ENCODE results near the gene MAST2. TPM values are rescaled to one million over a fixed set of nuclear protein-coding genes. Genes with fewer than 3 reads are reported as not detected.
"Not testable (repeated sequence)": the region's sequence is repeated elsewhere in the genome, so short reads cannot be mapped to it uniquely, and the experiment has no call there.

The MAST2 gene
- total and polyA plus RNA-seq, 2 donors (not counting 3 experiments of a cell fraction or from before 2014, with no cell fraction given): 25.0 to 41.2 TPM

- CTCF ChIA-PET; dilution Hi-C loops (cut with MboI; ENCODE audit: extremely low pct_ligation_motif_present, low sequenced_read_pairs); H3K4me1 ChIP-seq (ENCODE audit: control insufficient read depth, extremely low read depth, insufficient read depth, low read length); BruUV-seq (replicated peaks); H4K20me1 ChIP-seq (replicated peaks; ENCODE audit: control insufficient read depth, extremely low read depth, insufficient read depth, low read length); intact Hi-C loops (cut with micrococcal nuclease); H3K9me3 ChIP-seq (replicated peaks; ENCODE audit: control insufficient read depth, insufficient read depth, low read length); DNase-seq (ENCODE audit: low read depth, low spot score); H3K27ac ChIP-seq (ENCODE audit: insufficient read depth, low read depth, low read length); FAIRE-seq; H3K4me2 ChIP-seq (ENCODE audit: insufficient read depth, low read length); H3K27me3 ChIP-seq (ENCODE audit: control insufficient read depth in 2 of 2, insufficient read depth in 2 of 2, low read length in 2 of 2); H2AFZ ChIP-seq (ENCODE audit: low read depth, low read length); H3K4me3 ChIP-seq (replicated peaks in 1 of 3; ENCODE audit: insufficient read depth in 1 of 3, low read depth in 1 of 3, low read length in 3 of 3); H3K36me3 ChIP-seq (ENCODE audit: control insufficient read depth in 2 of 2, extremely low read depth in 1 of 2, insufficient read depth in 2 of 2, low read length in 2 of 2); H3K9me1 ChIP-seq (replicated peaks; ENCODE audit: control insufficient read depth, extremely low read depth, insufficient read depth, low read length); H3K9ac ChIP-seq (replicated peaks; ENCODE audit: extremely low read depth, insufficient read depth, low read length): not testable (repeated sequence)
- POLR2A ChIA-PET: interaction anchor here (0.7 kb wide), 1 partner anchor 130 kb away, joined by 3 read pairs; no protein-coding TSS in a partner anchor
- peaks cover 15% of the 10 kb centered on the region for H3K79me2 ChIP-seq (ENCODE audit: control insufficient read depth, insufficient read depth, low read length)
These were observed 68.9 kb downstream of the MAST2 start for GRCh38 chr1:45872173-45872801.

- Histone ChIP-seq H3K36me3 (ENCODE audit: control insufficient read depth in 2 of 2, extremely low read depth in 1 of 2, insufficient read depth in 2 of 2, low read length in 2 of 2) (no peaks in the 10 kb centered on the region), H3K4me2 (ENCODE audit: insufficient read depth, low read length) (no peak overlapping the region), H3K4me3 (replicated peaks in 1 of 3; ENCODE audit: insufficient read depth in 1 of 3, low read depth in 1 of 3, low read length in 3 of 3) (no peak overlapping the region), H2AFZ (ENCODE audit: low read depth, low read length) (no peak overlapping the region), H3K9me3 (replicated peaks; ENCODE audit: control insufficient read depth, insufficient read depth, low read length) (no peaks in the 10 kb centered on the region), H3K9ac (replicated peaks; ENCODE audit: extremely low read depth, insufficient read depth, low read length) (no peak overlapping the region), H3K27me3 (ENCODE audit: control insufficient read depth in 2 of 2, insufficient read depth in 2 of 2, low read length in 2 of 2) (no peaks in the 10 kb centered on the region), H3K27ac (ENCODE audit: insufficient read depth, low read depth, low read length) (no peak overlapping the region), H3K9me1 (replicated peaks; ENCODE audit: control insufficient read depth, extremely low read depth, insufficient read depth, low read length) (no peaks in the 10 kb centered on the region), H3K79me2 (ENCODE audit: control insufficient read depth, insufficient read depth, low read length) (peaks cover 8% of the 10 kb centered on the region), H4K20me1 (replicated peaks; ENCODE audit: control insufficient read depth, extremely low read depth, insufficient read depth, low read length) (no peaks in the 10 kb centered on the region), H3K4me1 (ENCODE audit: control insufficient read depth, extremely low read depth, insufficient read depth, low read length) (peaks cover 6% of the 10 kb centered on the region)
- dilution Hi-C loops (cut with MboI; ENCODE audit: extremely low pct_ligation_motif_present, low sequenced_read_pairs) (no loop called here), intact Hi-C loops (cut with micrococcal nuclease) (no loop called here)
- CTCF ChIA-PET: interaction anchor here (1.5 kb wide), 1 partner anchor 30 kb away, joined by 3 read pairs; no protein-coding TSS in a partner anchor
- POLR2A ChIA-PET: no interaction called here
- no peak for FAIRE-seq
- BruUV-seq (replicated peaks): no TSS peak
- DNase-seq (ENCODE audit: low read depth, low spot score): peak; percentile 29
- TF ChIP-seq MAX (IDR thresholded peaks at IDR 0.05; ENCODE audit: insufficient read depth, insufficient read length) (no peak), GATA2 (IDR thresholded peaks at IDR 0.05; ENCODE audit: insufficient read depth, insufficient read length, low read depth, low read length) (no peak), MYC (IDR thresholded peaks at IDR 0.05; ENCODE audit: low read depth, low read length) (no peak), FOS (IDR thresholded peaks at IDR 0.05; ENCODE audit: borderline replicate concordance, insufficient read depth, low read length) (no peak), POLR2A (IDR thresholded peaks at IDR 0.05; ENCODE audit: low read depth, low read length) (no peak), JUN (IDR thresholded peaks at IDR 0.05; ENCODE audit: borderline replicate concordance, insufficient read depth, insufficient read length, low read depth) (no peak), POLR2AphosphoS5 (IDR thresholded peaks at IDR 0.05; ENCODE audit: insufficient read depth, low read depth, low read length) (no peak), EZH2 (IDR thresholded peaks at IDR 0.05; ENCODE audit: borderline replicate concordance, low read depth, low read length, severe bottlenecking) (no peak), CTCF (IDR thresholded peaks at IDR 0.05; ENCODE audit: extremely low read depth in 1 of 2, insufficient read depth in 1 of 2, low read depth in 1 of 2, low read length in 2 of 2) (no peak)
These were observed 72.7 kb downstream of the MAST2 start for GRCh38 chr1:45876000-45876617.

Data from endothelial cell of umbilical vein (primary cell).